Measurements from ENCODE around the gene DEPP1. TPM values are rescaled to one million over a fixed set of nuclear protein-coding genes. Genes with fewer than 3 reads are reported as not detected.

DEPP1 gene
- total and polyA plus RNA-seq, 9 donors: 35.6 to 603 (median 174) TPM

DNA sequence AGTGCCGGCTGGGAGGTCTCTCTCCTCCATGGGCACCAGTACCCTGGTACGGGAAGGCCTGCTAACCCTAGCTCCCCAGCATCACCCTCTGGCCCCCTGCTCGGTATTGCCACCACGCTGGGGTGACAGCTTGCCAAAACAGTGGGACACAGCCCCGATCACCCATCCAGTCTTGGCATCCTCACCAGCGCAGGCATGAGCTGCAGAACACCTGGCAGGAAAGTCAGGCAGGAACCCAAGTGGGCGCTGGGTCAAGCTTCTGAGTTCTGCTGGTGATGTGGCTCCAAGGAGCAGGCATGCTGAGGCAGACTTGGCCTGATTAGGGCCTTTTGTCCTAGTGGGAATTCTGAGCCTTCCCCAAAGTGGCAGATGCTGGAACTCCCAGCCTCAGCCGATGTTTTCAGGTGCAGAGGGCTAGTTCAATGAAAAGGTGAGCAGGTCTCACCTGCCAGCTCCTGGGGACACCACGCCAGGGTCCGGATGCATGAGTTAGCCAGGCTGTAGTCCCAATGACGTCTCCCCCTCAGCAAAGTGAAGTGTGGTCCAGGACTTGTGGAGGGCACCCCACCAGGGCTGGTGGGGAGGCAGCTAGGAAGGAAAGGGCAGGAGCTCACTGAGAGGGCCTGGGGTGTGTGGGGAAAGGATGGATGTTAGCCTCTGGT is 13.6 kb upstream of the DEPP1 start:
- Histone ChIP-seq H3K27me3 (no peaks in the 10 kb centered on the region), H3K9me3 (no peaks in the 10 kb centered on the region), H3K4me1 (ENCODE audit: insufficient read depth) (peaks cover 41% of the 10 kb centered on the region), H3K27ac (peak overlapping the region; percentile 1 to 24), H3K4me3 (no peak overlapping the region), H3K36me3 (no peaks in the 10 kb centered on the region)
- intact Hi-C loops (cut with DNase I): no loop called here
- DNase-seq: peak; percentile 12 to 51 (median 39)
- TF ChIP-seq EP300 (IDR thresholded peaks at IDR 0.05): no peak
- TF ChIP-seq POLR2A (IDR thresholded peaks at IDR 0.05): no peak
- TF ChIP-seq, protein P1, sequence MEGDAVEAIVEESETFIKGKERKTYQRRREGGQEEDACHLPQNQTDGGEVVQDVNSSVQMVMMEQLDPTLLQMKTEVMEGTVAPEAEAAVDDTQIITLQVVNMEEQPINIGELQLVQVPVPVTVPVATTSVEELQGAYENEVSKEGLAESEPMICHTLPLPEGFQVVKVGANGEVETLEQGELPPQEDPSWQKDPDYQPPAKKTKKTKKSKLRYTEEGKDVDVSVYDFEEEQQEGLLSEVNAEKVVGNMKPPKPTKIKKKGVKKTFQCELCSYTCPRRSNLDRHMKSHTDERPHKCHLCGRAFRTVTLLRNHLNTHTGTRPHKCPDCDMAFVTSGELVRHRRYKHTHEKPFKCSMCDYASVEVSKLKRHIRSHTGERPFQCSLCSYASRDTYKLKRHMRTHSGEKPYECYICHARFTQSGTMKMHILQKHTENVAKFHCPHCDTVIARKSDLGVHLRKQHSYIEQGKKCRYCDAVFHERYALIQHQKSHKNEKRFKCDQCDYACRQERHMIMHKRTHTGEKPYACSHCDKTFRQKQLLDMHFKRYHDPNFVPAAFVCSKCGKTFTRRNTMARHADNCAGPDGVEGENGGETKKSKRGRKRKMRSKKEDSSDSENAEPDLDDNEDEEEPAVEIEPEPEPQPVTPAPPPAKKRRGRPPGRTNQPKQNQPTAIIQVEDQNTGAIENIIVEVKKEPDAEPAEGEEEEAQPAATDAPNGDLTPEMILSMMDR (IDR thresholded peaks at IDR 0.05): no peak
- 70 to 83% (median 77%) methylated on average over 11 of the region's 11 CpGs for WGBS, 3 donors

DNA sequence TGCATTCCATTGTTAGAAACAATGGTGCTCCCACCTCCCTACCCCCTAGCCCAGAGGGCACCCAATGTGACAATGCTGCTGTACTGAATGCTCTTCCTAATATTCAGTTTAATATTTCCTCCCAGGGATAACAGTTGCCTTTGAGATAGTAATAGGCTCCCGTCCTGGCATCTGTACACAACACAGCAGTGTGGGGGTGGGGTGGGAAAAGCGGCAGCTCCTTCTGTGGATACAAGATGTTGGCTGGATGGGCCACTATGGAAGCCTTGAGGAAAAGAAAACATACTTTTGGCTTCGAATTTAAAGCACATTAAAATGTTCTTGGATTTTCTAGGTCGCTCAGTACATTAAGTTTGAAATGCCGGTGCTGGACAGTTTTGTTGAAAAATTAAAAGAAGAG is 13.0 kb upstream of the DEPP1 start:
- peaks cover 39% of the 10 kb centered on the region for H3K4me1 ChIP-seq (ENCODE audit: insufficient read depth)
- WGBS, 3 donors: 6 to 14% (median 6%) methylated on average over 5 of the region's 5 CpGs
- intact Hi-C loops (cut with DNase I): no loop called here
- no peaks in the 10 kb centered on the region for H3K9me3 ChIP-seq
- H3K27me3 ChIP-seq: no peaks in the 10 kb centered on the region
- peak overlapping the region in 1 of 2 donors; percentile 1 for H3K27ac ChIP-seq
- H3K36me3 ChIP-seq: no peaks in the 10 kb centered on the region
- TF ChIP-seq POLR2A (IDR thresholded peaks at IDR 0.05): no peak
- TF ChIP-seq EP300 (IDR thresholded peaks at IDR 0.05): no peak
- TF ChIP-seq, protein P1 (IDR thresholded peaks at IDR 0.05): no peak
- peak; percentile 46 to 66 (median 57) for DNase-seq
- H3K4me3 ChIP-seq: no peak overlapping the region

DNA sequence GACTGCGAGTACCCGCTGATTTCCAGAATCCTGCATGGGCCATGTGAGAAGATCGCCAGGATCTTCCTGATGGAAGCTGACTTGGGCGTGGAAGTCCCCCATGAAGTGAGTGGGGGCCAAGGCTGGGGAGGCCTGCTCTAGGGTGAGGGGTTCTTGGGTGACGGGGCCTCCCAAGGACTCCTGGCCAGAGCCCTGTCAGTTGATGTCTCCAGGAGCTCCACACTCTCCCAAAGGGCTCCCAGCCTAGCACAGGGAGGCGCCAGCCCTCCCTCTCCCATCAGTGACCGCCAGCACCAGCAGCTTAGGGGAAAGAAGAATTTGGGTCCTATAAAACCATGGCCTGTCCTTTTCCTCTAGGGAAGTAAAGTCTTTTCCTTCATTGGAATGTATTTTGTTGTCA is 12.4 kb upstream of the DEPP1 start:
- H3K4me3 ChIP-seq: no peak overlapping the region
- intact Hi-C loops (cut with DNase I): no loop called here
- WGBS, 3 donors: 96 to 99% (median 97%) methylated on average over 7 of the region's 7 CpGs
- H3K27me3 ChIP-seq: no peaks in the 10 kb centered on the region
- no peaks in the 10 kb centered on the region for H3K9me3 ChIP-seq
- DNase-seq: peak in 3 of 5 donors; percentile 12 to 34 (median 23)
- peaks cover 41% of the 10 kb centered on the region for H3K4me1 ChIP-seq (ENCODE audit: insufficient read depth)
- no peaks in the 10 kb centered on the region for H3K36me3 ChIP-seq
- TF ChIP-seq EP300 (IDR thresholded peaks at IDR 0.05): no peak
- TF ChIP-seq, protein P1 (IDR thresholded peaks at IDR 0.05): no peak
- TF ChIP-seq POLR2A (IDR thresholded peaks at IDR 0.05): no peak
- H3K27ac ChIP-seq: peak overlapping the region in 1 of 2 donors; percentile 1

DNA sequence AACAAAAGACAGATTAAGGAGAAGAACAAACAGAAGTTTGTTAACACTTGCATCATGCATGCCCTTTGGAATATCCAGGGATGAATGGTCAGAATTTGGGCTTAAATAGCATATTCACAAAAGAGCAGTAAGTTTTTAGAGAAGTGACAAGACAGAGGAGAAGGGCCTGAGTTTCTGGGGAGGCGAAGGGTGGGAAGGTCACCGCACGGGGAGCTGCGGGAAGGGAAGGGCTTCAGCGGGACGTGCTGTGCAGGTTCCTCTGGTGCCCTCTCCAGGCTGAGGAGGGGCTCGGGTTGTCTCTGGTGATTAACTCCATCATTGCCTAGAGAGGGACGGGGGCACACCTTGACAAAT is 11.7 kb upstream of the DEPP1 start:
- H3K4me3 ChIP-seq: no peak overlapping the region
- TF ChIP-seq POLR2A (IDR thresholded peaks at IDR 0.05) (no peak), EP300 (IDR thresholded peaks at IDR 0.05) (no peak)
- TF ChIP-seq, protein P1 (IDR thresholded peaks at IDR 0.05): no peak
- H3K27me3 ChIP-seq: no peaks in the 10 kb centered on the region
- H3K27ac ChIP-seq: no peak overlapping the region
- H3K4me1 ChIP-seq (ENCODE audit: insufficient read depth): peaks cover 46% of the 10 kb centered on the region
- no peaks in the 10 kb centered on the region for H3K36me3 ChIP-seq
- no peaks in the 10 kb centered on the region for H3K9me3 ChIP-seq
- intact Hi-C loops (cut with DNase I): no loop called here
- DNase-seq: peak in 4 of 5 donors; percentile 17 to 36 (median 30)
- WGBS, 3 donors: 39 to 50% (median 48%) methylated on average over 8 of the region's 8 CpGs
